Activated gamma-delta T cell treated with Interleukin-2 at 50 U/mL for 16 hours (primary cell): ENCODE data around the gene ATP13A2.

ENCODE experiments used
- DNase-seq: peaks from one replicate; pipeline ENCODE4 v3.0.0-alpha.2; 2020

The ATP13A2 gene

DNA sequence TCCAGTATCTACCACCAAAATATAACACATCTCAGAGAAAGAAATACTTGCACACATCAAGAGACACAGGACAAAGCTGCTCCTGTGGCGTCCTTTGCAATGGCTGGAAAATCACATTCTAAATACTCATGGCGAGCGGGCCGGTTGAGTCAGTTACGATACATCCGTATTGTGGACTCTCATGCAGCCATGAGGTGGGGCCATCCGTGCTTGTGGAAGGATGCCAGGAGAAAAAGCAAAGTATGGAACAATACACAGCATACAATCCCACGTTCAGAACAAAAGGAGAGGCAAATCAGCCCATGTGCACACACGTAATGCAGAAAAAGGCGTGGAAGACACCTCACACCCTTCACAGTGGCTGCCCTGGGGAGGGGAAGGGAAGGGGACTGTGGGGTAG is 13.1 kb downstream of the ATP13A2 start:
- no peak for DNase-seq

GRCh38 chr1:16996845-16997244 is 14.9 kb downstream of the ATP13A2 start:
- DNase-seq: no peak

- DNase-seq: no peak
Observed at GRCh38 chr1:16993521-16994038, 18.1 kb downstream of the ATP13A2 start.

GRCh38 chr1:16992675-16993074 is 19.1 kb downstream of the ATP13A2 start:
- no peak for DNase-seq

DNA sequence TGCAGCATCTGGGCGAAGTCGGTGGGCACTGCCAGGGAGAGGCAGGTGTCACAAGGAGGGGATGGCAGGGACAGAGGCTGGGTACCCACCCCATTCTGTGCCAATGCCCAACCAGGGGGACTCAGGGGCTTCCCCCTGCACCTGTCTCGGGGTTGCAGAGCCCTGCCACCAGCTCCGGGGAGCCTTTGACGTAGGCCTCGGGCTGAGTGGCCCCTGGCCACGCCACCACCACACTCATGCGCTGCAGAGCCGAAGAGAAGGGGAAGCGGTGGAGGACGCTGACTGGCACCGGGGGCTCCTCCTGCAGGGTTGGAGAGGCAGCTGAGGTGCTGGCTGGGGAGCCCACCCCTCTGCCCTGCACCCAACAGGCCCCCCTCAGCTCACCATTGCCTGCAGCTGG is 19.6 kb downstream of the ATP13A2 start:
- no peak for DNase-seq

GRCh38 chr1:16991571-16991970 is 20.2 kb downstream of the ATP13A2 start:
- DNase-seq: no peak

GRCh38 chr1:16989676-16990391 is 21.9 kb downstream of the ATP13A2 start:
- no peak for DNase-seq

GRCh38 chr1:16988210-16988609 is 23.5 kb downstream of the ATP13A2 start:
- no peak for DNase-seq

DNA sequence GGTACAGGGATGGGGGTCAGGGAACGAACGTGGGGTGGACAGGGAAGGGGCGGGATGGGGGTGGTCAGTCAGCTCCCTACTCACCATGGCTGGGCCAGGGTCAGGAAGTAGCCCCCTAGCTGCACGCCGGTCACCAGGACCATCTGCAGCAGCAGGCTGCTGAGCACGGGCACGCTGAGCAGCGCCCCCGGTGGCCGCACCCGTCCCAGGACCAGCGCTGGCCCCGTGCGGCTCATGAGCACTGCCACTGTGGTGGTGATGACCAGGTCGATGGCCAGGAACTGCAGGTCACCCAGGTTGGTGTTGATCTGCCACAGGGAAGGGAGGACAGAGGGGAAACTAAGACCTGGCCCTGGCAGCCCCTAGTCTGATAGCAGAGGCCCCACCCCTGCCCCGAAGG is 24.8 kb downstream of the ATP13A2 start:
- DNase-seq: no peak

GRCh38 chr1:16986560-16986959 is 25.2 kb downstream of the ATP13A2 start:
- no peak for DNase-seq

DNA sequence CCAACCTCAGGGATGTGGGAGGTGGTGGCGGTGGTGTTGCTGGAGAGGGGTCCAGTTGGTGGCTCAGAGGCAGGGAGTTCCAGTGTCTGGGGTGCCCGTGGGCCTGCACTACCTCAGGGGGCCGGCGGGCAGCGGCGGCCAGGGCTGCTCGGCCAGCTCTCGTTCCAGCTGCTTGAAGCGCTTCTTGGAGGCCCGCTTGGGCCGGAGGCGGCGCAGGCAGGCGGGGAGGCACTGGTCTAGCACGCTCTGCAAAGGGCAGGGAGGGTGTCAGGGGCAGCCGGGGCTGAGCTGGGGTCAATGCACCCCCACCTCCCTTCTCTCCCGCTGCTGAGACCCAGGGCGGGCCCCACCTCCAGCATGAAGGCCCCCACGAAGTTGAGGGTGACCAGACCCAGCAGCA is 25.6 kb downstream of the ATP13A2 start:
- DNase-seq: no peak

DNA sequence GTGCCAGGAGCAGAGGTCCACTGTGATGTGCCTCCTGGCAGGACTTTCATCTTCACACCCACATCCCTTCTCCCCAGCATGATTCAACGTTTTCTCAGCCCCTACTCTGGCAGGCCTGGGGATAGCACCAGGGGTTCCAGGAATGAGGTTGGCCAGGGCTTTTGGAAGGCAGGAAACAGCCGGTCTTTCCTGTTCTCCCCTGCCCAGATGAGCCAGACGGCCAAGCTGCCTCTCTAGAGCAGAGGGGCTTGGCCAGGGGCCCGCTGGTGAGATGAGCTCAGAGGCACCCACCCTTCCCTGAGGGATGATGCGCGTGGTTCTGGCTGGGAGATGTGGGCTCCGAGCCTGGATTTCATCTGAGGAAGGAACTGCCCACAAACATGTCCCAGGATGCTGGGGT is 27.0 kb downstream of the ATP13A2 start:
- DNase-seq: no peak

GRCh38 chr1:16983649-16984048 is 28.1 kb downstream of the ATP13A2 start:
- no peak for DNase-seq

DNA sequence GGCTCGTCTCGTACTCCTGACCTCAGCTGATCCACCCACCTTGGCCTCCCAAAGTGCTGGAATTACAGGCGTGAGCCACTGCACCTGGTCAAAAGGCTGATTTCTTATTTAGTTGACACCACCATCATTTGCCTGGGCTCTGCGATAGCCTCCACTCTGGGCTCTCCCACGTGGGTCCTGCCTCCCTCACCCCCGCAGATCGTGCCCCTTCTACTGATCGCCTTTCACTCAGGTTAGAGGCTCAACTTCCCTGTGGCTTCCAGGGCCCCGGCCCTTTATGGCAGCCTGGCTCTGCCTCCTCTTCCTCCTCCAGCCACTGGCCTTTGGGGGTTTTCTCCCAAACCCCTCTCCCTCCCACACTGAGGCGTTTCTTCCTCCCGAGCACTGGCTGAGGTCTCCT is 28.8 kb downstream of the ATP13A2 start:
- DNase-seq: no peak

- DNase-seq: no peak
Observed at GRCh38 chr1:16981269-16981849, 30.4 kb downstream of the ATP13A2 start.

DNA sequence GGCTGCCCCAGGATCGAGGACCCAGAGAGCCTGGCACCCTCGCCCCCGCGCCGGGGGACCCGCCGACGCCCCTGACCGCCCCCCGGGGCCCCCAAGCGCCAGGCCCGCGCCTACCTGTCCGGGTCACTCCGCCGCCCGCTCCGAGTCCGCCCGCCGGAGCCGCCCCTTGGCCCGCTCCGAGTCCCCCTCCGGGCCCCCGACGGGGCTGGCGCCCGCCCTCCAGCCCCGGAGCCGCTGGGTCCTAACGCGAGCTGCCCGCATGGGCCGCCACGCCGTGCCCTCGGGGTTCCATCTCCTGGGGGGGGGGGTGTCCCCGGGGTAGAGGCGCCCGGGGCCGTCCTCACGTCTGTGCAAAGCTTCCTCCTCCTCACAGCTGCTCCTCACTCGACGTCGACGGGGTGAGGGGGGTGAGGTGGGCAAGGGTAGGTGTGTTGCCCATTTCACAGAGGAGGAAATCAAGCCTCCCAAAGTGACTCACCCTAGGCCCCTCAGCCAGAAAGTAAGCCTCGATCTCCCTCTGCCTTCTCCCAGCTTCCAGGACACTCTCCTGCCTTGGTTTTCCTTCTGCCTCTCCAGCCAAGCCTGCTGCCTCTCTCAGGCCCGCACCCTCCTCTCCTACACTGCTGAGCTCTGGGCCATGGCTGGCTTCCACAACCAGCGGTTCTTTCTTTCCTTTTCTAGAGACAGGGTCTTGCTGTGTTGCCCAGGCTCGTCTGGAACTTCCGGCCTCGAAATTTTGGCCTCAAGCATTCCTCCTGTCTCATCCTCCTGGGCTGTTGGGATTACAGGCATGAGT is 31.1 kb downstream of the ATP13A2 start, which contains the start of gene MFAP2:
TSS of gene MFAP2 (minus strand) at position 148 of the 796 bp plus-strand sequence. CDS start 2,347 bp downstream, outside the sequence.
- DNase-seq: no peak

GRCh38 chr1:16979475-16980327 is 32.0 kb downstream of the ATP13A2 start:
- no peak for DNase-seq

DNA sequence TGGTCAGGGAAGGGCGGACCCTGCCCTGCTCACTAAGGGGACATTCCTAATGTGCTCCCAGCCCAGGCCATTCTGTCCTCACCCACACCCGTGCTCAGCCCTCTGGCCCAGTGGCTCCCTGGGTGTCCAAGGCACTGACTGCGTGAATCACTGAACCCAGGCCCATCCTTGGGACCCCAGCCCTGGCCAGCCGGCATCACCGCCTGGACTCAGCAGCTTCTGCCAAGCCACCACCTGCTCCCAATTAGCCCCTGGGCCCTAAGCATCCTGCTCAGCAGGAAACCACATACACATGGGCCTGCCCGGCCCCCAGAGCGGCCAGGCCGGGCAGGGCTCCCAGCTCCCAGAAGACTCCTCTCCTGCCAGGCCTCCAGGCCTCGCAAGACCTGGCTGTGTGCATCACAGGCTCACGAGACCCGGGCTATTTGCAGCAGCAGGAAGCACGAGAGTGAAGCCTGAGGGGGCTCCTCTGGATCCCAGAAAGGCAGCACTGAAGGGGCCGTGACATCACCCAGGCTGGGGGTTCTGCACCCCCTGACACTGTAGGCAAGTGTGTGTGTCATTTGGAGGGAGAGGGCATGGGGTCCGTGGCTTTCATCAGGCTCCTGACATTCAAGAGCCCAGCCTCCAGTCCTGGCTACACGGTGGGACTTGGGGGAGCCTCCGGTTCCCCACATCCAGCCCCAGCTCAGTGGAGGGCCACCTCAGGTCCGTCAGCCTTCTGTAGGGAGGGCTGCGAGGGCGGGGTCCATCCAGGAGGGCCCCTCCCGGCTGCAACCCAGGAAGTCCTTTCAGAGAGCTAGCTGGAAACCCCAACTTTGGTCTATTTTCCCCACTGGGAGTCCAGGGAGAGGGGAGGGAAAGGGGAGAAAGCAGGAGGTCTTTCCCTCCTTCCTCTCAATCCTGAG is 32.9 kb downstream of the ATP13A2 start:
- DNase-seq: no peak

DNA sequence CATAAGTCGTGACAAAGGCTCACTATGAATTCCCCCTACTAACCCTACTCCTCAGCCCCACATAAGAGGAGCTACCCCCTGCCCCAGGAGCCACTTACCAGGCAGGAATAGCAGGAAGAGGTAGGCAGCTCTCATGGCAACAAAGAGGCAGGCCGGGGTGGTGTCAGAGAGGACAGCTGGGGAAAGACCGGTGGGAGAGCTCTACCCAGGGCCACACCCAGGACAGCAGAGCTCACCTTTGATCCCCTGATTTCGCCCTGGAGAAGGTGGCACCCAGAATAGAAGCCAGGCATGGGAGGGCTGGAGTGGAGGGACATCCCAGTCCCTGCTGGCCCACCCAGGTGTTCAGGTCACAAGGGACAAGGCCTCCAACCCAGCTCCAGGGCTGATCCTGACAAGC is 33.6 kb downstream of the ATP13A2 start:
- DNase-seq: no peak

- DNase-seq: no peak
Observed at GRCh38 chr1:16977377-16977776, 34.4 kb downstream of the ATP13A2 start.

GRCh38 chr1:16976966-16977365 is 34.8 kb downstream of the ATP13A2 start:
- no peak for DNase-seq

DNA sequence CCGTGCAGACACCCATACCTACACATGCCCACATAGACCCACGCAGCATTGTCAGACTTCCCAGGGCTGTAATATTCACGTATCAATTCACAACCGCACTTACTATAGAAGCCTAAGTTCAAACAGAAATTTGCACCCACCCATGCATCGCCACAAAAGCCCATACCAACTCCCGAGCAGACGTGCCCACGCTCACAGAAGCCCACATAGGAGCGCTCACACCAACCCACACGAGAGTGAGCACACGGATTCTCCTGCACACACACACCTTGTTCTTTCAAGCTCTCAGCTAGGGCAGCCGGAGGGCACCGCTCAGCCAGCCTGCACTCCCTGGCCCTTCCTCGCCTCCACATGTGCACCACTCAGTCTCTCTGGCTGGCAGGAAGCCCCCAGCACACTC is 35.9 kb downstream of the ATP13A2 start:
- DNase-seq: no peak
